GM03348 (cell line): ENCODE data around the gene SERPINA3.
"Not testable (repeated sequence)": the region's sequence is repeated elsewhere in the genome, so short reads cannot be mapped to it uniquely, and the experiment has no call there.

ENCODE experiments used
- DNase-seq: peaks from one replicate; pipeline ENCODE4 v3.0.0; 2012; ENCODE audit warnings: low spot score

SERPINA3 gene

DNA sequence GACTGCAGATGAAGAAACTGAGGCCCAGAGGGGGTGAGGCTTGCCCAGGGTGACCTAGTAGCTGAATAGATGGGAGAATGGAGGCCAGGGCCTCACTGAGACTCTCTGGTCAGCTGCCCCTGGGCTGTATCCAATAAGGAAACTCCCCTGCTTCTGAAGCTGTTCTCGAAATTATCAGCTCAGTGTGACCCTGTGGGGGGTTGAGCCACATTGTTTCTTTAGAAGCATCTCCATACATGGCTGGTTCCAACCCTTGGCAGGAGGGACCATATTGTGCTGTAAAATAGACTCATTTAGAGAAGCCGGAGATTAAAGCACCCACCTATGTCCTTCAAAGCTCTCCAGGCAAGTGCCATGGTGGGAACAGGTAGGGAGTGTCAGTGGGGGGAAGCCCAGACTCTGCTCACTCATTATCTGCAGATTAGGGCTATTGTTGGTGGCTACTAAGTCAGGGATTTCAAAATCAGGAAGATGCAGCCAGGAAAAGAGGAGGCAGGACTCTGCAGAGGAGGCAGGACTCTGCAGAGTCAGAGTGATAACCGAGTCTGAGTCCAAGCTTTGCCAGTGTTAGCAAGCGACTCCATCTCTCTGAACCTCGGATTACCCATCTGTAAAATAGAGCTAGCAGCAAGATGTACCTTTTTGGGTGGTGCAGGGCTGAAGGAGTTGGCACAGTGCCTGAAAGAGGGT is 27.5 kb upstream of the SERPINA3 start:
- DNase-seq: no peak

DNA sequence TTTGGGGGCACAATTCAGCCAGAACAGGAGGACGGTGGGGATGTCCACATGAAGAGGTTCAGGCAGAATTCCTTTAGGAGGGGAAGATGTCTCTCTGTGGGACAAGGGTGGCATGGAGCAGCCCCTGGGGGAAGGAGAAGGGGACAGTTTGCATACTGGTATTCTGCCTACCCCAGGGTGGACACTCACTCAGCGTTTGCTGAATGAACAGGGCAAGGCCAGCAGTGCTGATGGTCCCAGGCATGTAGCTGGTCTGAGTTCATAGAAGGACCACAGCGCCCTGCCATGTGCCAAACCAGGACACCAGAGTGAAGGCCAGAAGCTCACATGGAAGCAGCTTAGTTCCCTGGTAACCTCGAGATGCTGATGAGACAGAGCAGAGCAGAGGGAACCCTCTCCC is 25.6 kb upstream of the SERPINA3 start:
- no peak for DNase-seq

DNA sequence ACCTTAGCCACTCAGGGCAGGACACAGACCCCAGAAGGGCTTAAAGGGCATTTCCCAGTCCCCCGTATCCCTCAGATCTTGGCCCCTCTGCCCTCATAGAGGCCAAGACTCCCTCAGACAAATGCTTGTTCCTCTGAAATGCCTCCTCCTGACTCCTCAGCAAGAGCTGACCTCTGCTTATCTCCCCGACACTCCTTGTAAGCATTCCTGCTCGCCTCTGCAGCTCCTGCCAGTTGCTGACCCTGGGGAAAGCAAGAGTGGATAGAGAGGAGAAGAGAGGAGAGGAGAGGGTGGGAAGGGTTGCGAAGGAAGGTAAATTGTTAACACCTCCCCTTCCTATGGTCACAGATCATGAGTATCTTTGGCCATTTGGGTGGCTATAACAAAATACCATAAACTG is 23.9 kb upstream of the SERPINA3 start:
- no peak for DNase-seq

DNA sequence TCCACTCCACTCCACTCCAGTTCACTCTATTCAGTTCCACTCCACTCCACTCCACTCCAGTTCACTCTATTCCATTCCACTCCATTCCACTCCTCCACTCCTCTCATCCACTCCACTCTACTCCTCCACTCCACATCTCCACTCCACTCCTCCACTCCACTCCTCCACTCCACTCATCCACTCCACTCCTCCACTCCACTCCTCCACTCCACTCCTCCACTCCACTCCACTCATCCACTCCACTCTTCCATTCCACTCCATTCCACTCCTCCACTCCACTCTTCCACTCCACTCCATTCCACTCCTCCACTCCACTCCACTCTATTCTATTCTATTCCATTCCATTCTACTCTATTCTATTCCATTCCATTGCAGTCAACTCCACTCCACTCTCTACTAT is 21.1 kb upstream of the SERPINA3 start:
- no peak for DNase-seq

DNA sequence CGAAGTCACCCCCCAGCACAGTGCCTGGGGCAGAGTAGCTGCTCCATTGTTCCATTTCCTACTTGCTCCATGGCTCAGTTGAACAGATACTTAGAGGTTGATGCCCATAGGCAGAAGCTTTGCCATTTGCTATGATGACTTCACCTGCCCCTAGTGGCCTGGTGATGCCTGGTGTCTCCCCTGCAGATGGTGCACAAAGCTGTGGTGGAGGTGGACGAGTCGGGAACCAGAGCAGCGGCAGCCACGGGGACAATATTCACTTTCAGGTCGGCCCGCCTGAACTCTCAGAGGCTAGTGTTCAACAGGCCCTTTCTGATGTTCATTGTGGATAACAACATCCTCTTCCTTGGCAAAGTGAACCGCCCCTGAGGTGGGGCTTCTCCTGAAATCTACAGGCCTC is 20.3 kb upstream of the SERPINA3 start:
- DNase-seq: no peak

DNA sequence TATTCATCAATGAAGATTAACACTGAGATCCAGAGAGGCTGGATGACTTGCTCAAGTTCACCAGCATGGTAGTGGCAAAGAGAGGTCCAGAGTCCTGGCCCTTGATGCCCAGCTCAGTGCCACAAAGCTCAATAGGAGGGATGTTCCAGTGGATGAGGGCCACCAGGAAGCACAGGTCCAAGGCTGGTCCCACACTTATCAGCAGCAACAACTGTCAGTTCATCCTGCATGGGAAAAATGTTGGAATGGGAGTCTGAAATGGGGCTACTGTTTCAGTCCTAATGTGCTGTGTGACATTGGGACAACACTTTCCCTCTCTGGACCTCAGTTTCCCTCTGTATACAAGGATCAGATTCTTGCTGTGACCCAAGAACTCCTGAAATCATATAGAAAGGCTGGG is 19.7 kb upstream of the SERPINA3 start:
- DNase-seq: no peak

DNA sequence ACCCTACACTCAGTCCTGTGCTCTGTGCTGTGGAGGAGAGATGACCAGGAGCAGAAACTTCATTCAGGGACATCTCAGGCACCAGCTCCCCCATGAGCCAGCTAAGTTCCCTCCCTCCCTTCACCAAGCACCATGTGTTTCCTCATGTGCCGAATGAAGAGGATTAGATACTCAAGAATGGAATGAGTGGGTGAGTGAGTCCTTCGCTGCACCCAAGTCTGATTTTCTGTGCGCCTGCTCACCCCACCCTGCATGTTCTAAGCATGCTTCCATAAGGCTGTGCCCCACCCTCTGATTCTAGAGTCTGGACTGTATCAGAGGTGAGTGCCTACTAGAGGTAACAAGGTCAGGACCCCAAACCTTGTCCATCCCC is 18.8 kb upstream of the SERPINA3 start:
- DNase-seq: no peak

DNA sequence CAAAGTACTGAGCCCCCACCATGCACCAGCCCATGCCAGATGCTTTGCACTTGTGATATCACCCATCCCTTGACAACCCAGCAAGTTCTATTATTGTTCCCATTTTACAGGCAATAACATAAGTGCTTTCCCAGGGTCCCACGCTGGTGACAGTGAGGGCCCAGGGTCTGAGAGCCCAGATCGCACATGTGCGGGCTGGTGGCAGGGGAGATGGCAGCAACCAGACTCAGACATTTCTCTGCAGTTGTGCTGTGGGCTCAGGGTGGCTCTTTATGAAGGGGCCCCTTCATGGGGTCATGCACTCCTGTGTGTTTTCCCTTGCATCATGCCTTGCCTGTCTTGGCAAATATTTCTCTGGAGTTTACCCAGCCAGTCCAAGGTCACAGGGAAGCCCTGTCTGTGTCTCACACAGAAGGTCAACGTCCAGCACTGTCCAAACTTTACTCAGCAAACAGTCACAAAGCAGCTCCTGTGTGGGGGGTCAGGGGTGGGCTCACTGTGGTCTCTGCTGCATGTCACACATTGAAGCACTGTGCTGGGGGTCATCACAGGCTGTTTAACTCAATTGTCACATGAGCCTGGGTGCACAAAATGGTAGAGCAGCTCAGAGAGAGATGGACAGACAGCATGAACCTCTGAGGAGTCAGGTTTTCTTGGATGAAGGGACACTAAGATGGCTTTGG is 18.3 kb upstream of the SERPINA3 start:
- DNase-seq: no peak

DNA sequence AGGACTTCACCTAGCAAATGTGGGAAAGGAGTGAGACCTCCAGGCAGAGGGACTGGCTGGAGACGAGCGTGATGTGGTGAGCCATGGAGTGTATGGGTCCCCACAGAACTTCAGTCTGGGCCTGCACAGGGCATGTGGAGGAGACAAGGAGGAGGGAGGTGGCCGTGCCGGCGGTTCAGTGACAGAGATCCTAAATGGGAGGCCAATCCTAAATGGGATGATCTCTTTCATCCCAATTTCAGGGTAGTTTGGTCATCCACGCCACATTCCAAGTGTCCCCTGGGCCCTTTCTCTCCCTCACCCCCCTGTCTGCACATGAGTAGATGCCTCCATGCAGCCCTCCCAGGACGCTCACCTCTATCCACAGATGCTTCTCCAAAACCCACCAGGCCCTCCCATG is 17.8 kb upstream of the SERPINA3 start:
- no peak for DNase-seq

DNA sequence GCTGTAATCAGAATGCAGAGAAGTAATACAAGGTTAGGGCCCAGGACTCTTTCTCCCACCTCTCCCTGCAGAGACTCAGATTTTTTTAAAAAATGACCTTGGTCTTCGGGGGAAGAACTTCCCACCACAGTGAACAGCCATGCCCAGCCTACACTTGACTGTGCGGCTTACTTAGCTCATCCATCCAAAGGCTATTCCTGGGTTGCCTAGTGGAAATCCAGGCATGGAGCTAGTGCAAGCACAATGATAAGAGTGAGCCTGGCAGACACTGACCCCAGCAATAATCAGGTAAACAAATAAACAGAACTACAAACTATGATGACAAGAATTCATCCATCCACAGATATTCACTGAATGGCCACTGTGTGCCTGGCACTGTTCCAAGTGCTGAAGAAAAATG is 16.3 kb upstream of the SERPINA3 start:
- no peak for DNase-seq

DNA sequence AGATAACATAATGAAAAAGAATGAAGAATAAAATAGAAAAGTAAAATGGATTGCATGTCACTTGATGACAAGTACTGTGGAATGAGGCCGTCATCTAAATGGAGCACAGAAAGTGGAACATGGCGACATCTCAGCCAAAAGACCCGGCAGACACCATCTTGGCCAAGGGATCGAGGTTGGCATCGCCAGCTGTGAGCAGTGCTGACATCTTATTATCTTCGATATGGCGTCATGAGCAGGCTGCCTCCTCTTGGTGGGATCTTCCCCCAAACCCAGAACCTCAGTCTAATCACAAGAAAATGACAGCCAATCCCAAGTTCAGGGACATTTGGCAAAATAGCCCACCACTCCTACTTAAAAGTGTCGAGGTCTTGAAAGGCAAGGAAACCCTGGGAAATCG is 15.8 kb upstream of the SERPINA3 start:
- no peak for DNase-seq

DNA sequence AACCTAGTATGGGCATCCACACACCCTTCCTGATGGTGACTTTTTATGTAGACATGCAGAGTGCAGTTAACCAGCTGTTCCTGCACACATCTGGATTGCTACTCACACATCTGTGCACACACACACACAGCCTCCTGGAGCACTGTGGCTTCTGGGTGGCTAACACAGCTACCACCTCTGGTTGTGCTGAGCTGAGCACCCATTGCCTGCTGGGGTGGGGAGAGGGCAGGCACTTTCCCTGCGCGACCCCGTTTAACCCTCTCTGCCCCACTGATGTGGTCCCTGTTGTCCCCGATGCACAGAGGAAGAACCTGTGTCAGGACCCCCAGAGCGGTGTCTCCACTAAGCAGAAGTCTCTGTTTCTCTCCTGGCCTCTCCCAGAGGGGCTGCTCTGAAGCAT is 14.4 kb upstream of the SERPINA3 start:
- DNase-seq: no peak

DNA sequence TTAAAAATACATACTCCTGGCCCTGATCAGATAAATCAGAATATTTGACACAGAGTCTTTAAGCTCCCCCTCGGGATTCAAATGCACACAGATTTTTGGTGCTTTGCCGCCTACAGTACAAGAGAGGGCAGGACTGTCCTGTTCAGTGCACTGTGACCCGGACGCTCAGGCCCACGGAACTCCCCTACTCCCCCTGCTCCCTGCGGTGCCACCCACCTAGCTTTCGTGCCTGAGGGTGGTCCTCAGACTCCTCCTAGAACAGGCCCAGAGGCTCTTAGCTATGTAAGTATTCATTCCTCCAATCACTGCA is 13.7 kb upstream of the SERPINA3 start:
- no peak for DNase-seq

DNA sequence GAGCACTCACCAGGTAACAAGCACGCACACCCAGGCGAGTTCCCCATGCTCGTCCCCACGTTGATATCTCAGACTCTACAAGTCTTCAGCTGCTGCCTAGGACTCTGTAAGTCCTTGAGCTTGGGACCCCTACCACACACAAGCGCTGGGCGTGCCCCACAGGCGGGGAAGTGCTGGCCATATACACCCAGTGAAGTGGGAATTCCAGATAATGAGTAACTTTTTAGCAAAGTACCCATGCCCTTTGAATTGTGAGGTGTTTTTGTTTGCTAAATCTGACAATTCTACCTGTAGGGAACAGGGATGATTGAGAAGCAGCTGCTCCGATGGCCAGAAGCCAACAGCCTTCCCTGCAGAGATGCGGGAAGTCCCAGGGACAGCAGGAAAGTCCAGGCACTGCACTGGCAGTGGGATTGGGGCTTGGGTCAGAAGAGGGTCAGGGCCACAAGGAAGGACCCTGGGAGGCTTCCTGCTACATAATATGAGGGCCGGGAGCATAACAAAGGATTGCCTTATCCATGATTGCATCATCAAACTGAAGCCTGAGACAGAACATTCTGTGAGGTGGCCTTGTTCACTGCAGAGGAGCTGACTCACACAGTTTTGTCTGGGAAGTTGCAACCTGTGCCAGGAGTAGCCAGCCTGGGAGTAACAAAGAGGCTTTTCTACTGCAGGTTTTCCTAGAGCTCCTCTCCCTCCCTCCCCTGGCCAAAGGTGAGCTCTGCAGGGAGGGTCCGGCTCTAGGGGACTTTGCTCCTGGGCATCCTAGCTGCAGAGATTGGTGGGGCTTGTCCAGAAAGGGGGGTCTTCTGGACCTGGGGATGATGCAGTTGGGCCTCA is 13.2 kb upstream of the SERPINA3 start:
- peak; percentile 88 for DNase-seq

DNA sequence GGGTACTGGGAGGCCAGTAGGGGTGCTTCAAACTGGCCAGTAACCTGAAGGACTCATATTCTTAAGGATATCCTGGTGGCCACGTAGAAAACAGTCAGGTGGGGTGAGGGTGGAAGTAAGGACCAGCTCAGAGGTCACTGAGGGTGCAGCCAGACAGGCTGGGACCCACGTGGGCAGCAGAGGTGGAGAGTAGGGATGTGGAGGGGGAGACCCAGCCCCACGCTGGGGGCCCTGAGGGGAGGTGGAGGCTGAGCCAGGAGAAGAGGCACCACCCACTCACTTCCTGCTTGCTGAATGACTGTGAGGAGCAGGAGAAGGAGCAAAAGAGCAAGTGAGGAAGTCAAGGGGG is 12.6 kb upstream of the SERPINA3 start:
- DNase-seq: no peak

DNA sequence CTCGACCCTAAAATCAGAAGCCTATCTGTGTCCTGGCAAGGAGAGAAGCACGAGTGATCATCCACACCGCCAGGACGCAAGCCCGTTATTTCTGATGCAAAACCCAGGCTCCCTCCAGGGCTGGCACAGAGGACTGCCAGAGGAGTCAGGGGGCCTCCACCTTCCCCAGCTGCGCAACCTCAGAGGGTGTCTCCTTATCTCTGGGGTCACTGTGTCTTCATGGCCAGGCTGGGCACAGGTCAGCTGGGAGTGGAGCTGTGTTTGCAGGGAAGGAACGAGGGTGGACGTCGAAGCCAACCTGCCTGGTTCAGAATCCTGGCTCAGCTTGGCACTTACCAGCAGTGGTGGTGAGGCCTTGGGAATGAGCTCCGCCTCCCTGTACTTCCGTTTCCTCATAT is 12.0 kb upstream of the SERPINA3 start:
- DNase-seq: no peak

DNA sequence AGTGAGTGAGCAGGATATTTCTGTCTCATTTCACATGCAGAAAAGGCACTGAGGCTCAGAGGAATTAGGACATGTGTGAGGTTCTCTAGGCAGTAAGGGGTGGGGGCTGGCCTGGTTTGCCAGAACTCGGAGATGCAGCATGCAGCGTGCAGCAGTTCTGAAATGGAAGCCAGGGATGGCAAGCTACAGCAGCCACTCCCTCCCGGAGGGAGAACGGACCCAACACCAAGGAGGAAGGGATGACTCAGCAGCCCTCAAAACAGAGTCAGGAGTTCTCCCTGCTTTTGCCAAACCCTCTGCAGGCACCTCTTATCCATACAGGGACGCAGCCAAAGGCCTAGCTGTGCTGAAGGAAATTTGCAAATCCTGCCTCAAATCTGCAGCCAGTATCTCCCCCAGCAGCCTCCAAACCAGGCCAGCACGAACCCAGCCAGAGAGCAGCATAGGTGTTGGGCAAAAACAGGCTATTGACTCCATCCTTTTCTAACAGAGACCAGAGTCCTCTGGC is 10.3 kb upstream of the SERPINA3 start:
- DNase-seq: peak; percentile 92

DNA sequence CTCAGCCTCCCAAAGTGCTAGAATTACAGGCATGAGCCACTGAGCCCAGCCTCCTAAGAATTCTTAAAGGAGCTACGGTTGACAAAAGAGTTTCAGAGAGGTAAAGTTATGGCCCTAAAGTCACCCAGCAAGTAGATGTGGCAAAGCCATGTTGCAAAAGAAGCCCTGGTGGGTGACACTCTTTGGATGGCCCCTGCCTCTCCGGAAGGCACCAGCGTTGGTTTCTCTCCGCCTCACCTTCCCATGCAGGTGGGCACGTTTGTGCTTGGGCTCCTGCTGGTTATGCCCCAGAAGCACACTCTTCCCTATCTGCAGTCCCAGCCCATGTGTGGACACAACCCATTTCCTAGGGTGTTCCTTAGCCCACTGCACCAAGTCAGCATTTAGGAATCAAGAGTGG is 9.5 kb upstream of the SERPINA3 start:
- DNase-seq: no peak

DNA sequence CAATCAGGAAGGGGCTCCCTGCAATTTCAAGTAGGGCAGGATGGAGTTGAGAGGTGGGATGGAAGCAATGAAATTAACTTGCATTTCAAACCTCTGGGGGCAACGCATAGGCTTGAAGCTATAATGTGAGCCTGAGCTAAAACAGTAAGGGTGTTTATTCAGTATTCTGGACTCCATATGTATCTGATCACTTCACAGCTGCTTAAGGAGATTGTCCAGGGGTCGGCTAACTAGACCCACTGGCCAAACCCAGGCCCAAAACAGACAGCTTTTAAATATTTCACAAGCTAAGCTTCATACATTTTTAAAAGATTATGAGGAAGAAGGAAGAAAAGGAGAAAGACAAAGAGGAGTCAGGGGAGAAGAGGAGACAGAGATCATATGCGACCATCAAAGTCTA is 6.8 kb upstream of the SERPINA3 start:
- DNase-seq: no peak

DNA sequence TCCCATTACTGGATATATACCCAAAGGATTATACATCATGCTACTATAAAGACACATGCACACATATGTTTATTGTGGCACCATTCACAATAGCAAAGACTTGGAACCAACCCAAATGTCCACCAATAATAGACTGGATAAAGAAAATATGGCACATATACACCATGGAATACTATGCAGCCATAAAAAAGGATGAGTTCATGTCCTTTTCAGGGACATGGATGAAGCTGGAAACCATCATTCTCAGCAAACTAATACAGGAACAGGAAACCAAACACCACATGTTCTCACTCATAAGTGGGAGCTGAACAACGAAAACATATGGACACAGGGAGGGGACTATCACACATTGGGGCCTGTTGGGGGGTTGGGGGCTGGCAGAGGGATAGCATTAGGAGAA is 3.2 kb upstream of the SERPINA3 start:
- DNase-seq: not testable (repeated sequence)

DNA sequence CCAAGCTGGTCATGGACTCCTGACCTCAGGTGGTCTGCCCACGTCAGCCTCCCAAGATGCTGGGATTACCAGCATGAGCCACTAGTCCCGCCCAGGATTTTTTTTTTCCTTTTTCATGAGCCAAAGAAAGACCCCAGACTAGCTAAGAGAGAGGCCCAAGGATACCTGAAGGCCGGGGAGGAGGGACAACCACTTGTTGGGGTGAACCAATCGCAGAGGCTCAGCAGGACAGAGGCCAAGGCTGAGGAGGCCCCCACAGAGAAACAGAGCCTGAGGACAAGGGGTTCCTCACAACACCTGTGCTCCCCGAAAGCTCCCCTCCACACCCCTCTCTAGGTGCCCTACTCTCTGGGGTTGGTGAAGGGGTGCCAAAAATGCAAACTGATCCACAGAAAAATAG is 1.0 kb upstream of the SERPINA3 start:
- no peak for DNase-seq

DNA sequence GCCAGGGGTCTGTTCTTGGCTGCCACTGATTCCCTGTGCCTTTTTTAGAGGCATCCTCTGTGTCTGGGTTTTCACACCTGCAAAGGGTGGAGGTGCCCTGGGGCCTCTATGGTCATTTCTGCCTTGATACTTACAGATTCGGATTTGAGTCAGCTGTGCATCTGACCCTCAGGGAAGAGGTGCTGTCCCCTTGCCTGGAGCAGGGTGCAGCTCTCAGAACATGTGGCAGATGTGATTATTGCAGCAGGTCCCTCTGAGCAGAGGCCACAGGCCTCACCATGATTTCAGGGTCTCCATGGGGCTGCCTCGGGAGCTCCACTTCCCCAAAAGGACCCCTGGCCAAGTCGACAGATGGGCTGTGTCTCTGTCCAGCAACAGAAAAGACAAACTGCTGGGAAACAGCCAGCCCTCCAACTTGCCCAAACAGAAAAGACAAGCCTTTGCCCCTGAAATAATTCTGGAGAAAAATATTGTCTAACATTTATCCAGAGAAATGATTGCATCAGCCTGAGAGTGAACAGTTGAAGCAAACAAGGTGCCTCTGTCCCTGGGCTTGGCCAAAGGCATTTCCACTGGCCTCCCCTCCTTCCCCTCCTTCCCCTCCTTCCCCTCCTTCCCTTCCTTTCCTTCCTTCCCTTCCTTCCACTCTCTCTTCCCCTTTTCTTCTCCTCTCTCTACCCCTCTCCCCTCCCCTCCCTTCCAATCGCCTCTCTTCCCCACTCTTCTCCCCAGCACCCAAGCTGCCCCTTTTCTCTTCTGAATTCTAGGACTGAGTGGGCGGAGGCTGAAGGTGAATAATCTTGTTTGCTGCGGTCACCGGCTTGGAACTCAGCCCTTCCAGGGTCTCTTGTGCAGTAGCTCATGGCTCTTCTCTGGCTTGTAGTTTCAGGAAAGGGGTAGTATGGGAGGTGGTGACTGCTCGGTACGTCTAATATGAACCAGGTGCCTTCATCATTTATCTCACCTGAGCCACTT is 676 bp downstream of the SERPINA3 start:
- DNase-seq: no peak
